CD4-positive, alpha-beta T cell treated with Interleukin-6 at 100 ng/mL for 8 hours (primary cell): Measurements from ENCODE around the gene DNTTIP2.
A peak's percentile ranks its signal among the peaks of the same experiment; 100 is the strongest.
"Not testable (repeated sequence)": the region's sequence is repeated elsewhere in the genome, so short reads cannot be mapped to it uniquely, and the experiment has no call there.

ENCODE experiments used
- DNase-seq: peaks from one replicate; pipeline ENCODE4 v3.0.0-alpha.2; 2020; ENCODE audit warnings: mixed read lengths, low spot score

The DNTTIP2 gene

GRCh38 chr1:93877529-93877928 is 1.5 kb downstream of the DNTTIP2 start:
- no peak for DNase-seq

DNA sequence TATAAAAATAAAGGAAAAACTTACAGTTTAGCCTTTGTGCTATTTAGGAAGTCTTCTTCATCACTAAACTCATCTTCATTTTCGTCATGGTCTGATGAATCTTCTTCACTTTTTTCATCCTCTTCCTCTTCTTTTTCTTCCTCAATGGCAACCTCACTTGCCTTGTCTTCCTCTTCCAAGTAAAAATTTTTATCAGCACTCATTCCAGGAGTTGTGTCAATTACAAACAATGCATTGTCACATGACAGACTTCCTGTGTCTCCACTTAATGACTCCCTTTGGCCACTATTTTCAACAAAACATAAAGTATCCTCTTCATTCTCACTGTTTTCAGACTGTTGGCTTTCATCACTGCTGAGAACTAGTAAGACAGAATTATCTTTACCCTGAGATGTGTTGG is 2.8 kb downstream of the DNTTIP2 start:
- no peak for DNase-seq

- peak; percentile 48 for DNase-seq
Observed at GRCh38 chr1:93874025-93874651, 4.9 kb downstream of the DNTTIP2 start.

- DNase-seq: no peak
Observed at GRCh38 chr1:93871366-93871765, 7.6 kb downstream of the DNTTIP2 start.

GRCh38 chr1:93869653-93870052 is 9.4 kb downstream of the DNTTIP2 start:
- DNase-seq: no peak

GRCh38 chr1:93868492-93868891 is 10.5 kb downstream of the DNTTIP2 start:
- DNase-seq: not testable (repeated sequence)

GRCh38 chr1:93865253-93865652 is 13.8 kb downstream of the DNTTIP2 start:
- no peak for DNase-seq

DNA sequence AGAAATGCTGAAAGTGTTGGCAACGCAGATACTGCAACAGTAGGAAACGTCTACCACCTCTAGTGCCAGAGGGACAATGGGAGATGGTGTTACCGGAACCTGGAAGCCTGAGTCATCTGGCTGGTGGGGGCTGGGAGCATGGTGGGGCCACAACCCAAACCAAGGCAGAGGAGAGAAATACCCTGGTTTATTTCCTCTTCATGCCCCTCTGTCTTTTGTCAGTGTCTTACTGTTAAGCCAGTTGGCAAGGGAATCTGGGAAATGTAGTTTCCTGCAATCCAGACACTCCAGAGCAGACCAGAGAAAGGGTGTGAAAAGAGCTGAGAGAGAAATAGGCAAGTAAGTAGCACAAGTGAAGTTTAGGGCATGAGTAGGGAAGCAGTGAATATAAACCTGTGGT is 14.8 kb downstream of the DNTTIP2 start:
- no peak for DNase-seq

DNA sequence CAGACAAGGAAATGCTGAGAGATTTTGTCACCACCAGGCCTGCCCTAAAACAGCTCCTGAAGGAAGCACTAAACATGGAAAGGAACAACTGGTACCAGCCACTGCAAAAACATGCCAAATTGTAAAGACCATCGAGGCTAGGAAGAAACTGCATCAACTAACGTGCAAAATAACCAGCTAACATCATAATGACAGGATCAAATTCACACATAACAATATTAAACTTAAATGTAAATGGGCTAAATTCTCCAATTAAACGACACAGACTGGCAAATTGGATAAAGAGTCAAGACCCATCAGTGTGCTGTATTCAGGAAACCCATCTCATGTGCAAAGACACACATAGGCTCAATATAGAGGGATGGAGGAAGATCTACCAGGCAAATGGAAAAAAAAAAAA is 21.4 kb downstream of the DNTTIP2 start:
- DNase-seq: not testable (repeated sequence)

- DNase-seq: not testable (repeated sequence)
Observed at GRCh38 chr1:93855983-93856382, 23.0 kb downstream of the DNTTIP2 start.

- no peak for DNase-seq
Observed at GRCh38 chr1:93853940-93854339, 25.1 kb downstream of the DNTTIP2 start.

DNA sequence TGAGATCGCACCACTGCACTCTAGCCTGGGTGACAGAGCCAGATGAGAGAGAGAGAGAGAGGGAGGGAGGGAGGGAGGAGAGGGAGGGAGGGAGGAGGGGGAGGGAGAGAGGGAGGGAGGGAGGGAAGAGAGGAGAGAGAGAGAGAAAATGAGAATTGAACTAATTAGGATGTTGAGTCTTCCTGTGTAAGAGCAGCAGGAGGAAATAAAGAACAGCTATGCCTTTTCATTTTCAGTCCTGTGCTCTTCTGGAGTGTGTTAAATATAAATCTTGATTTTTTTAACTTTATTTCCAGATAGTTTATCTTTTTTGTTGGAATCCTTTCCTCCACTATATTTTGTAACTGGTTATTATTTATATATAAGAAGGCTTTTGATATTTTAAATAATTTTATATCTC is 27.1 kb downstream of the DNTTIP2 start:
- no peak for DNase-seq

DNA sequence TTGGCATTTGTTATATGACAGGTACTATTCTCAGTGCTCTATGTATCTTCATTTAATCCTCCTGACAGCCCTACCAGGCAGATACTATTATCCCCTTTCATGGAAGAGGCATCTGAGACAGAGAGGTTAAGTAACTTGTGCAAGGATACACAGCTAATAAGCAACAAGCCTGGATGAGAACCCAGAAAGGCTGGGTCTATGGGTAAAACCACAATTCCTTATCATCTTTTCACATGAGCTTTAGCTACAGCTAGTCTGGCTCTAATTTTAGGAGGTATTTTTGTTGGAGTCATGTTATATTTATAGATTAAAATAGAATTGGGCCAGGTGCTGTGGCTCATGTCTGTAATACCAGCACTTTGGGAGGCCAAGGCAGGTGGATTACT is 27.7 kb downstream of the DNTTIP2 start:
- no peak for DNase-seq

DNA sequence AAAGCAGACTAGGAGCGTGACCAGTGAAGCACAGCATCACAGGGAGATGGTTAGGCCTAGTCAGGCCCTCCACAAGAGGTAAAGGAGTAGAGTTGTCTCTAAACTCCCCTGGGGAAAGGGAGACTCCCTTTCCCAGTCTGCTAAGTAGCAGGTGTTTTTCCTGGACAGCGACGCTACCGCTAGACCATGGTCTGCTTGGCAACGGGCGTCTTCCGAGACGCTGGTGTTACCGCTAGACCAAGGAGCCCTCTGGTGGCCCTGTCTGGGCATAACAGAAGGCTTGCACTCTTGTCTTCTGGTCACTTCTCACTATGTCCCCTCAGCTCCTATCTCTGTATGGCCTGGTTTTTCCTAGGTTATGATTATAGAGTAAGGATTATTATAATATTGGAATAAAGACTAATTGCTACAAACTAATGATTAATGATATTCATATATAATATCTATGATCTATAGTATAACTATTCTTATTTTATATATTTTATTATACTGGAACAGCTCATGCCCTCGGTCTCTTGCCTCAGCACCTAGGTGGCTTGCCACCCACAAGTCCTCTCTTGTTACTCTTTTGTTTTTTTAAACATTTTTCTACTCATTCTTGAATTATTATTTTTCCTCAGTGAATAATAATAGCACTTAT is 28.2 kb downstream of the DNTTIP2 start:
- not testable (repeated sequence) for DNase-seq

GRCh38 chr1:93848350-93848883 is 30.6 kb downstream of the DNTTIP2 start:
- DNase-seq: no peak

DNA sequence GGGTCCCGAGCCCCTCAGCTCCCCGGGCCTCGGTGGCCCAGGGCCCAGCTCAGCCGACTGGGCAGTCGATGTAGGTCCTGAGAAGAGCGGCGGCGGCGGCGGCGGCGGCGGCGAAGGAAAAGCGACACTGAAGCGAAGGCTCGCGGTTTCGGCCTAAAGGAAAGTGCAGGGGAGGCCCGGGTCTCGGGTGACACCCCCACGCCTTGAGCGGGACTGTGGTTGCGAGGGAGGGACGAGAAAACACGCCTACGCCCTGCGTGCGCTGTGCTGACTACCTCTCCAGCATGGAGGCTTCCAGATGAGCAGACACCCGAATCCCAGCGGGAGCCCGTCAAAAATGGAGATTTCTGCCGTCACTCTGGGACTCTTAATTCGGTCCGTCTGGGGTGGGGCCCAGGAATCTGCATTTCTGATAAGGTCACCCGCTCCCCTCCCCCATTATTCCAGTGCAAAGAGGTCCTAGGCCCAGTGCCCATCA is 31.2 kb downstream of the DNTTIP2 start:
- DNase-seq: peak; percentile 71

DNA sequence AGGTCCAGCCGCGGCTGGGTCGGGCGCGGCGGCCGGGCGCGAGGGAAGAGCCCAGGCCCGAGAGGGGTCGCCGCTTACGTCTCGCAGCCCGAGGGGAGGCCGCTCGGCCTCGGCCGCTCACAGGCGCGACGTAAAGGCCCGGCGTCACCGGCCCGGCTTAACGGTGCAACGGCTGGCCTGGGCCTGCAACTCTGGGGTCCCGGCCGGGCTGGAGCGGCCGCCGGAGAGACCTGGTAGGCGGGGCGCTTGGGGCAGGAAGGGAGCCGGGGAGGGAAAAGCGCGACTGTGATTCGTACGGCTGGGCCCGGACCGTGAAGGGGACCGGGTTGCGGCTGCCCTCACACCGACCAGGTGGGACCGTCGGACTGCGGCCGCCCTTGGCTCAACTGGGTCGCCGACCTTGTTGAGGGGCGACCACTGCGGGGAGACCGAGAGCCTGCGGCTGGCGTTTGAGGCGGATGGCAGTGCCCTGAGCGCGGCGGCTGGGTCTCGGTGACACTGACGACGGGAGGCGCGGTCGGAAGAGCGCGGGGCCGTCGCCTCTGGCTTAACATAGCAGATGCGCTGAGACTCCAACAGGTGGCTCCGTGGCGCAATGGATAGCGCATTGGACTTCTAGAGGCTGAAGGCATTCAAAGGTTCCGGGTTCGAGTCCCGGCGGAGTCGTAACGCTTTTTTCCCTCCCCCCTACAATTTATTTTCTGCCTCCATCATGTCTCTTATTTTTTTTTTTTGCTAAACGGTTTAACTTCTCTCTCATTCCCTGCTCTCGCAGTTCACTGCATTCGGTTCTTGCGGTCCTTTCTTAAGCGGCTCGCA is 31.8 kb downstream of the DNTTIP2 start:
- peak; percentile 88 for DNase-seq

- DNase-seq: peak; percentile 84
Observed at GRCh38 chr1:93846206-93846991, 32.6 kb downstream of the DNTTIP2 start.

DNA sequence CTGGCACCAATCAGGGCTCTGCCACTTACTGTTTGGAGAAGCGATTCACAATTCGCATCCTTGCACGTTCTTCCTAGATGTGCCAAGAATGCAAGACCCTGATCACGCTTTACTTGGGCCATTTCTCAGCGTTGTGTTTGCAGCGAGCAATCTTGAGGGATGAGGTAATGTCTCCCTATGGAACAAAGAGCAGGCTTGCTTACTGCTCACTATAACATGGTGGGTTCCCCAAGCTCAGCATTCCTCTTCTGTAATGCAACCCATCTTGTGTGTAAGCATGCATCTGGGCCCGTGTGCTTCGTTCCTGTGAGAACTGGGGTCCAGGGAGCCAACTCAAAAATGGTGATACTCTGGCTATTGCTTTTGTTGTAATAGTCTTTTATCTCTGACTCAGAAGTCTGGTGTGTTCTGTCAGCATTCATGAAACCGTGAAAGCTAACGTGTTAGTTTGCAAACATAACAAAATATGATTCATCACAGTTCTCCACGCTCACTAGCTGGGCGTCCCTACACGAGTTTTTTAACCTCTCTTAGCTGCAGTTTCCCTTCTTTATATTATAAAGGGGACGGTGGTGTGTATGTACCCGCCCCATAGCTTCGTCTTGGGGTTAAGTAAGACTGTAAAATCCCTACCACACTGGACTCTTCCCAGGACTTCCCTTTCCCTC is 33.3 kb downstream of the DNTTIP2 start:
- peak; percentile 45 for DNase-seq

DNA sequence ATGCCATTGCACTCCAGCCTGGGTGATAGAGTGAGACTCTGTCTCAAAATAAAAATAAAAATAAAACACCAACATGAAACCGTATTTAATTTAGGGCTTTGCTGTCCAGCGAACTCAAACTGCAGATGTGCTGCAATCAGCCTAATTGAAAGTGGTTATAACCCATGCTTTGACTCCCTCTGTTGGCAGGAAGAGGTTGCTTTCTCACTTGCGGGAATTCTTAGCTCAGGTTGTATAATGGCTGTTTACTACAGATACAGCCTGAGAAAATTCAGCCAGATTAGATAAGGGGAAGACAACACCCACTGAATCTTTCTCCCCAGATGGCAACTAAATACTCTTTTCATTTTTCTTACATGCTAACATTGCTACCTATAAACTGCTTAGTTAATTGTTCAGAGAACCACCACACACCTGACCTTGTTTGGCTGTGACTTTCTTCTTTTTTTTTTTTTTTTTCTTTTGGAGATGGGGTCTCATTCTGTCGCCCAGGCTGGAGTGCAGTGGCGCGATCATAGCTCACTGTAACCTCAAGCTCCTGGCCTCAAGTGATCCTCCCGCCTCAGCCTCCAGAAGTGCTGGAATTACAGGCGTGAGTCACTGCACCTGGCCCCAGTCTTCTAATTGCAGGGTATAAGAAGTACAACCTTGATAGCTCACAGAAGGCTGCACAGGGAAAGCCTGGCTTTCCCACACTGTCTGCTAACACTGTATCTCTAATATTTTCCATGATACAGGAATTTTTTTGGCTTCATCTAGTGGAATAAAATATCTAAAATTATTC is 34.6 kb downstream of the DNTTIP2 start:
- DNase-seq: peak; percentile 74
